ENCODE data around the gene PI4KA.

- TF ChIP-seq EZH2 (IDR thresholded peaks at IDR 0.05; ENCODE audit: borderline replicate concordance, low read depth, low read length, poor library complexity, severe bottlenecking), result no peak
- TF ChIP-seq, protein P1, sequence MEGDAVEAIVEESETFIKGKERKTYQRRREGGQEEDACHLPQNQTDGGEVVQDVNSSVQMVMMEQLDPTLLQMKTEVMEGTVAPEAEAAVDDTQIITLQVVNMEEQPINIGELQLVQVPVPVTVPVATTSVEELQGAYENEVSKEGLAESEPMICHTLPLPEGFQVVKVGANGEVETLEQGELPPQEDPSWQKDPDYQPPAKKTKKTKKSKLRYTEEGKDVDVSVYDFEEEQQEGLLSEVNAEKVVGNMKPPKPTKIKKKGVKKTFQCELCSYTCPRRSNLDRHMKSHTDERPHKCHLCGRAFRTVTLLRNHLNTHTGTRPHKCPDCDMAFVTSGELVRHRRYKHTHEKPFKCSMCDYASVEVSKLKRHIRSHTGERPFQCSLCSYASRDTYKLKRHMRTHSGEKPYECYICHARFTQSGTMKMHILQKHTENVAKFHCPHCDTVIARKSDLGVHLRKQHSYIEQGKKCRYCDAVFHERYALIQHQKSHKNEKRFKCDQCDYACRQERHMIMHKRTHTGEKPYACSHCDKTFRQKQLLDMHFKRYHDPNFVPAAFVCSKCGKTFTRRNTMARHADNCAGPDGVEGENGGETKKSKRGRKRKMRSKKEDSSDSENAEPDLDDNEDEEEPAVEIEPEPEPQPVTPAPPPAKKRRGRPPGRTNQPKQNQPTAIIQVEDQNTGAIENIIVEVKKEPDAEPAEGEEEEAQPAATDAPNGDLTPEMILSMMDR (conservative IDR thresholded peaks at IDR 0.05; ENCODE audit: low read depth, low read length), result no peak
Measured at GRCh38 chr22:20781272-20781990, 77.2 kb downstream of the PI4KA start.
